ENCODE measurements around the gene WASHC3. TPM values are rescaled to one million over a fixed set of nuclear protein-coding genes. Genes with fewer than 3 reads are reported as not detected.

Gene WASHC3
- total and polyA plus RNA-seq, 4 donors: 22.4 to 51.4 (median 25.8) TPM

DNA sequence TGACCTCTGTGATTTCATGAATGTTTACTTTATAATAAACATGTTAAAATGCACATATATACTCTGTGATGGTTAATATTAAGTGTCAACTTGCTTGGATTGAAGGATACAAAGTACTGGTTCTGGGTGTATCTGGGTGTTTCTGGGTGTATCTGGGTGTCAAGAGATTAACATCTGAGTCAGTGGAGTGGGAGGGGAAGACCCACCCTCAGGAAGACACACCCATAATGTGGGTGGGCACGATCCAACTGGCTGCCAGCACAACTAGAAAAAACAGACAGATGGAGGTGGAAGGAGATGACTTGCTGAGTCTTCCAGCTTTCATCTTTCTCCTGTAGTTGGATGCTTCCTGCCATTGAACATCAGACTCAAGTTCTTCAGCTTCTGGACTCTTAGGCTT, 46.2 kb upstream of the WASHC3 start:
- 96% methylated on average over 1 of the region's 1 CpG for WGBS
- H3K27me3 ChIP-seq (ENCODE audit: control insufficient read depth in 4 of 4, insufficient read depth in 4 of 4, low read length in 3 of 4): no peaks in the 10 kb centered on the region

DNA sequence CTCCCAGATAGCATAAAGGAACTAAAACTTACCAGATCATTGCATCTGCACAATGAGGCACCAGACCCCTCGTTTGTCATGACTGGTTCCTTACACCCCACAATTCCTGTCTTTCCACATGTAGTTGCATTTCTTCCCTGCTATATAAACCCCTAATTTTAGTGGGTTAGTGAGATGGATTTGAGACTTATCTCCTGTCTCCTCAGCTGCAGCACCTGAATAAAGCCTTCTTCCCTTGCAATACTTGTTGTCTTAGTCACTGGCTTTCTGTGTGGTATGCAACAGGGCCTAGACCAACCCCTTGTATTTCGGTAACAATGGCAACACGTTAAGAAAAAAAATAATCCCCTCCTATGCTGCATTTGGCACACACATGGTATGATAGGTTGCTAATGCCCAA, 45.1 kb upstream of the WASHC3 start:
- Histone ChIP-seq H3K9ac (ENCODE audit: low read depth in 1 of 2, low read length in 2 of 2) (no peak overlapping the region), H3K27ac (ENCODE audit: low read depth in 1 of 2, low read length in 2 of 2) (no peak overlapping the region), H3K4me3 (ENCODE audit: low read depth in 1 of 3, low read length in 3 of 3) (no peak overlapping the region), H3K27me3 (ENCODE audit: control insufficient read depth in 4 of 4, insufficient read depth in 4 of 4, low read length in 3 of 4) (no peaks in the 10 kb centered on the region), H3K9me3 (ENCODE audit: control insufficient read depth in 4 of 4, low read length in 3 of 4) (peaks cover 0 to 5% (median 0%) of the 10 kb centered on the region in 4 donors), H3K4me1 (ENCODE audit: control insufficient read depth in 4 of 4, insufficient read depth in 4 of 4, low read length in 3 of 4) (no peaks in the 10 kb centered on the region), H3K36me3 (ENCODE audit: control insufficient read depth in 4 of 4, insufficient read depth in 3 of 4, low read depth in 1 of 4, low read length in 3 of 4) (peaks cover 5 to 37% (median 27%) of the 10 kb centered on the region in 4 donors)
- TF ChIP-seq RAD21 (IDR thresholded peaks at IDR 0.05) (no peak), ZBTB33 (IDR thresholded peaks at IDR 0.05) (no peak), JUND (IDR thresholded peaks at IDR 0.05) (no peak), HNF4A (conservative IDR thresholded peaks at IDR 0.05) (no peak), FOXA2 (IDR thresholded peaks at IDR 0.05) (no peak), NR2F2 (IDR thresholded peaks at IDR 0.05) (no peak), HNF4G (IDR thresholded peaks at IDR 0.05) (no peak), TAF1 (conservative IDR thresholded peaks at IDR 0.05) (no peak), SP1 (IDR thresholded peaks at IDR 0.05) (no peak), FOXA1 (IDR thresholded peaks at IDR 0.05) (no peak), GABPA (IDR thresholded peaks at IDR 0.05 in 1 of 2, conservative IDR thresholded peaks at IDR 0.05 in 1 of 2) (no peak), ATF3 (IDR thresholded peaks at IDR 0.05) (no peak), RXRA (IDR thresholded peaks at IDR 0.05) (no peak)
- TF ChIP-seq, protein P1, sequence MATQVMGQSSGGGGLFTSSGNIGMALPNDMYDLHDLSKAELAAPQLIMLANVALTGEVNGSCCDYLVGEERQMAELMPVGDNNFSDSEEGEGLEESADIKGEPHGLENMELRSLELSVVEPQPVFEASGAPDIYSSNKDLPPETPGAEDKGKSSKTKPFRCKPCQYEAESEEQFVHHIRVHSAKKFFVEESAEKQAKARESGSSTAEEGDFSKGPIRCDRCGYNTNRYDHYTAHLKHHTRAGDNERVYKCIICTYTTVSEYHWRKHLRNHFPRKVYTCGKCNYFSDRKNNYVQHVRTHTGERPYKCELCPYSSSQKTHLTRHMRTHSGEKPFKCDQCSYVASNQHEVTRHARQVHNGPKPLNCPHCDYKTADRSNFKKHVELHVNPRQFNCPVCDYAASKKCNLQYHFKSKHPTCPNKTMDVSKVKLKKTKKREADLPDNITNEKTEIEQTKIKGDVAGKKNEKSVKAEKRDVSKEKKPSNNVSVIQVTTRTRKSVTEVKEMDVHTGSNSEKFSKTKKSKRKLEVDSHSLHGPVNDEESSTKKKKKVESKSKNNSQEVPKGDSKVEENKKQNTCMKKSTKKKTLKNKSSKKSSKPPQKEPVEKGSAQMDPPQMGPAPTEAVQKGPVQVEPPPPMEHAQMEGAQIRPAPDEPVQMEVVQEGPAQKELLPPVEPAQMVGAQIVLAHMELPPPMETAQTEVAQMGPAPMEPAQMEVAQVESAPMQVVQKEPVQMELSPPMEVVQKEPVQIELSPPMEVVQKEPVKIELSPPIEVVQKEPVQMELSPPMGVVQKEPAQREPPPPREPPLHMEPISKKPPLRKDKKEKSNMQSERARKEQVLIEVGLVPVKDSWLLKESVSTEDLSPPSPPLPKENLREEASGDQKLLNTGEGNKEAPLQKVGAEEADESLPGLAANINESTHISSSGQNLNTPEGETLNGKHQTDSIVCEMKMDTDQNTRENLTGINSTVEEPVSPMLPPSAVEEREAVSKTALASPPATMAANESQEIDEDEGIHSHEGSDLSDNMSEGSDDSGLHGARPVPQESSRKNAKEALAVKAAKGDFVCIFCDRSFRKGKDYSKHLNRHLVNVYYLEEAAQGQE (IDR thresholded peaks at IDR 0.05): no peak
- TF ChIP-seq, protein P2, sequence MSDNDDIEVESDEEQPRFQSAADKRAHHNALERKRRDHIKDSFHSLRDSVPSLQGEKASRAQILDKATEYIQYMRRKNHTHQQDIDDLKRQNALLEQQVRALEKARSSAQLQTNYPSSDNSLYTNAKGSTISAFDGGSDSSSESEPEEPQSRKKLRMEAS (IDR thresholded peaks at IDR 0.05): no peak
- DNase-seq (ENCODE audit: low spot score): no peak
- WGBS: 96% methylated on average over 3 of the region's 3 CpGs

More for the DNA sequence above, 46.2 kb upstream of the WASHC3 start:
- Histone ChIP-seq H3K4me1 (ENCODE audit: control insufficient read depth in 4 of 4, insufficient read depth in 4 of 4, low read length in 3 of 4) (no peaks in the 10 kb centered on the region), H3K27ac (ENCODE audit: low read depth in 1 of 2, low read length in 2 of 2) (no peak overlapping the region), H3K36me3 (ENCODE audit: control insufficient read depth in 4 of 4, insufficient read depth in 3 of 4, low read depth in 1 of 4, low read length in 3 of 4) (peaks cover 5 to 37% (median 27%) of the 10 kb centered on the region in 4 donors), H3K9ac (ENCODE audit: low read depth in 1 of 2, low read length in 2 of 2) (no peak overlapping the region), H3K9me3 (ENCODE audit: control insufficient read depth in 4 of 4, low read length in 3 of 4) (peaks cover 0 to 5% (median 0%) of the 10 kb centered on the region in 4 donors), H3K4me3 (ENCODE audit: low read depth in 1 of 3, low read length in 3 of 3) (no peak overlapping the region)
- DNase-seq (ENCODE audit: low spot score): no peak
- TF ChIP-seq YY1 (IDR thresholded peaks at IDR 0.05) (no peak), ZBTB33 (IDR thresholded peaks at IDR 0.05) (no peak), TAF1 (conservative IDR thresholded peaks at IDR 0.05) (no peak), NR2F2 (IDR thresholded peaks at IDR 0.05) (no peak), RXRA (IDR thresholded peaks at IDR 0.05) (no peak), FOXA2 (IDR thresholded peaks at IDR 0.05) (no peak)

All from liver (tissue), 9 donors.